ENCODE measurements around the gene SPTBN1.

DNA sequence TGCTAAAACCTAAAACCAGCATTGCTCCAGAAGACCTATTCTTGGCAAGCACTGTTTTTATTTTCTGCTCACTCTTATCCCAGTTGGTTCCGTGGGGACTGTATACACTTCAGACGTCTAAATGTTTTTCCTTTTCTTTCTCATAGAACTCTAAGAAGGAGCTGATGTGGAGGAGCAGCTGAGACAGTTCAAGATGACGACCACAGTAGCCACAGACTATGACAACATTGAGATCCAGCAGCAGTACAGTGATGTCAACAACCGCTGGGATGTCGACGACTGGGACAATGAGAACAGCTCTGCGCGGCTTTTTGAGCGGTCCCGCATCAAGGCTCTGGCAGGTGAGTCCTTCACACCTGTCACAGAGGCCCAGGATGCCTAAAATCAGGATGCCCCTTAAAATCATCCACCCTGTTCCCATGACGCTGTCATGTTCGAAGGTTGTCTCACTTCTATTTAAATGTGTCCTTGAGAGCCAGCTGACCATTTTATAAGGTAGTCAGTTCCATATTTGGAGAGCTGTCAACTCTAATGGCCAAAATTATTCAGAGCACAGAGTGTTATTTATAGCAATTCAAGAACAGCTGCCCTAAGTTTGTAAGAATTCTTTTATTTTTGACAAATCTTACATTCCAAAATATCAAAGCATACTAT, 70.2 kb downstream of the SPTBN1 start:
- TF ChIP-seq LEF1 (IDR thresholded peaks at IDR 0.05; ENCODE audit: borderline replicate concordance) (no peak), SUZ12 (IDR thresholded peaks at IDR 0.05) (no peak), FOXM1 (IDR thresholded peaks at IDR 0.05; ENCODE audit: borderline replicate concordance) (no peak), FOXK2 (IDR thresholded peaks at IDR 0.05) (no peak), HDGF (IDR thresholded peaks at IDR 0.05; ENCODE audit: borderline replicate concordance) (no peak), NFRKB (IDR thresholded peaks at IDR 0.05) (no peak), TARDBP (IDR thresholded peaks at IDR 0.05) (no peak), BHLHE40 (IDR thresholded peaks at IDR 0.05; ENCODE audit: borderline replicate concordance) (no peak), ELF4 (IDR thresholded peaks at IDR 0.05) (no peak), ZNF384 (IDR thresholded peaks at IDR 0.05) (no peak), L3MBTL2 (conservative IDR thresholded peaks at IDR 0.05) (no peak), SP1 (IDR thresholded peaks at IDR 0.05) (no peak)
- TF ChIP-seq, protein P1, sequence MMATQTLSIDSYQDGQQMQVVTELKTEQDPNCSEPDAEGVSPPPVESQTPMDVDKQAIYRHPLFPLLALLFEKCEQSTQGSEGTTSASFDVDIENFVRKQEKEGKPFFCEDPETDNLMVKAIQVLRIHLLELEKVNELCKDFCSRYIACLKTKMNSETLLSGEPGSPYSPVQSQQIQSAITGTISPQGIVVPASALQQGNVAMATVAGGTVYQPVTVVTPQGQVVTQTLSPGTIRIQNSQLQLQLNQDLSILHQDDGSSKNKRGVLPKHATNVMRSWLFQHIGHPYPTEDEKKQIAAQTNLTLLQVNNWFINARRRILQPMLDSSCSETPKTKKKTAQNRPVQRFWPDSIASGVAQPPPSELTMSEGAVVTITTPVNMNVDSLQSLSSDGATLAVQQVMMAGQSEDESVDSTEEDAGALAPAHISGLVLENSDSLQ (IDR thresholded peaks at IDR 0.05): no peak

Data from HEK293T (cell line).